Measurements from ENCODE around the gene IL17D.
"Not testable (repeated sequence)": the region's sequence is repeated elsewhere in the genome, so short reads cannot be mapped to it uniquely, and the experiment has no call there.

IL17D gene, protein sequence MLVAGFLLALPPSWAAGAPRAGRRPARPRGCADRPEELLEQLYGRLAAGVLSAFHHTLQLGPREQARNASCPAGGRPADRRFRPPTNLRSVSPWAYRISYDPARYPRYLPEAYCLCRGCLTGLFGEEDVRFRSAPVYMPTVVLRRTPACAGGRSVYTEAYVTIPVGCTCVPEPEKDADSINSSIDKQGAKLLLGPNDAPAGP

DNA sequence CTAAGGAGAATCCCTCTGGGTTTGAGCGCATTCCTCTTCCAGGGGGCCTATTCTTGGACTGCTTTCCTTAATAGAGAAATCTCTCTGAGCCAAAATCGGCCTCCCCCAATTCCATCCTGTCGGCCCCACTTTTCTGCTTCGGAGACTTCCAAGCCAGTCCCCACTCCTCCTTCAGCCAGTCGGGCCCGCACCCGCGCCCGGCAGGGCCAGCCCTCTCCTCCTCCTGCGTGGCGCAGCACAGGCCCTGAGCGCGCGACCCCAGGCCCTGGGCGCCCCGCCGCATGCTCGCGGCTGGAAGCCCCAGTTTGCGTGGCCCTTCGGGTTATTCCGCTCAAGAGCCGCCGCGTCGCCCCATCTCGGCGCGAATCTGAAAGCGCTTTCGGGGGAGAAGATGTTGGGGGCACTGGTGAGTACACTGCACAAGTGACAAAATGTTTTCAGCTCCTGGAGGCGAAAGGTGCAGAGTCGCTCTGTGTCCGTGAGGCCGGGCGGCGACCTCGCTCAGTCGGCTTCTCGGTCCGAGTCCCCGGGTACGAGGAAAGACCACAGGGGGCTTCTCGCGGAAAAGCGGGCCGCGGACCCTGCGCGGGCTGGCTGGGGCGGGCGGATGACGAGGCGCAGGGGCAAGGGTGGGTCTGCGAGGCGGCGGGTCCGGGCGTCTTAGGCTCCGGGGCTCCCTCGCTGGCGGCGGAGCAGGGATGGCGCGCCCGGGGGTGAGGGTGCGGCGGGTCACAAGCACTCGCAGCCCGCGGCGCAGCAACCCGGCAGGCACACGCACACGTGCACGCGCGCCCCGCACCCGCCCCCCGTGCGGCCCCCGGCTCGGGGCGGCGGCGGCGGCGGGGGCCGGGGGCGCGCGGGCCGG lies at the start of gene IL17D:
IL17D (plus strand) TSS at position 785 of the 865 bp plus-strand sequence. CDS start 303 bp downstream, outside the sequence.
- DNase-seq = no peak

DNA sequence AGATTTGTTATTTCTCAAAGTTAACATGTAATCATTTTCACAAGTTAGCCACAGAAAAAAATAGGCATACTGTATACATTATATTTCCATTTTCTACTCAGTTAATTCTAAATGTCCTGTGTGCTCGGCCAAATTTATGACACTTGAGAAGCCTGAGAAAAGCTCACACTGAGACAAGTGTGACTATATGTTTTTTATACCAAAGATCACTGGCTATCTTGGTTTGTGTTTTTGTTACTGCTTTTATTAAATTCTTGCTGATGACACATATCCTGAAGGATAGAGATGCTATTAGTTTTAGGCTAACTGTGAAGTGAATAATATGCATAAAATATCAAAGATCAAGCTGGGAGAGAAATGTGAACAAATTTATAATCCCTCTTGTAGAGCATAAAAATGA lies 49.3 kb upstream of the IL17D start:
- no peak for DNase-seq

DNA sequence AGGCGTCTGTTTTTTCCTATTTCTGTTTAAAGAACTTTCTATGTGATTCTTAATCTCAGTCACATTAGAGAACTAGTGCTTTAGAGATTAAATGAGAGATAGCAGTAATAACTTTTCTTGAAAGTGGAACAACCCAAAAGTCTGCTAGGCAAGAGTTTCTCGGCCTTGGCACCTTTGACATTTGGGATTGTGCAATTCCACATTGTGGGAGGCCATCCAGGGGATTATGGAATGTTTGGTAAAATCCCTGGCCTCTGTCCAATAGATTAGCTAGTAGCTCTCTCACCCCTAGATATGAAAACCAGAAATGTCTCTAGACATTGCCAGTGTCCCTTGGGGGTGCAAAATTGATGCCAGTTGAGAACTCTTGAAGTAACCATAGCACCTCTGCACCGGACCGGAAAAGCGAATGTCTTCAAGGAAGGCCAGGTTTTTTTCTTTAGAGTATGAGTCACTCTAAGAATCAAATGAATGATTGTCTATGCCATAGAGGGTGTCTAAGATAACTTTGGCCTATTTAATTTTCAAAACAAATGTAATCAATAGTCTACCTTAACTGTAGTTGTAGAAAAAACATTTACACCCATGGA lies 45.0 kb upstream of the IL17D start:
- no peak for DNase-seq

DNA sequence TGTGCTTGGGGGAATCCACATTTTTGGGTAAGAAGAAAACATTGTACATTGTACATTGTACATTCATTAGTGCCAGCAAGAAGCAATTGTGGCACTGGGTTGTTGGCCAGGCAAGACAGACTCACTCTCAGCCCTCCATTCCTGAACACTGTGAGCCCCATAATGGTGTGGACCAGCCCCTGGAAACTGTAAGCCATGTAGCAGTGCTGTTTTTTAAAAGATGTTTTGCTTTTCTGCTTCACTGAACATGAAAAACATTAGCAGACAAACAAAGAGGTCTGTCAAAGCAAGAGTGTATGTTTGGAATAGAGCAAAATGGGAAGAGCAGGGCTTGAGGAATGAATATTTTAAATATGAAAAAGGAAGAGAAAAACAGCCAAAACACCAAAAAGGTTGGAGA lies 39.1 kb upstream of the IL17D start:
- no peak for DNase-seq

DNA sequence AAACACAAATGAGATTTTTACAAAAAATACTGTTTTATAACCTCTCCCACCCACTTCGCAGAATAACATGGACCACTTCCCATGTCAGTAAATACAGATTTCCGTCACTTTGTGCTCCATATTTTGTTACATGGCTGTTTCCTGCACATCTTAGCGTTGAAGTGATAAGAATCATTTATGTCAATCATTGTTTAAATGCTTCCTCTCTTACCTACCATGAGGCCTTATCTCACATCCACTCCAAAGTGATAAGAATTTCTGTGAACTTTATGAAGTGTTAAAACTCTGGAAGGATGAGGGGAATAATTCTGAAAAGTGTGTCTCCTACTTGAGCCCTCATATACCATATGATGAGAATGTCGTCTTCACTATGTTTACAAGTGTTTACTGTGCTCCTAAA lies 36.6 kb upstream of the IL17D start:
- DNase-seq = no peak

DNA sequence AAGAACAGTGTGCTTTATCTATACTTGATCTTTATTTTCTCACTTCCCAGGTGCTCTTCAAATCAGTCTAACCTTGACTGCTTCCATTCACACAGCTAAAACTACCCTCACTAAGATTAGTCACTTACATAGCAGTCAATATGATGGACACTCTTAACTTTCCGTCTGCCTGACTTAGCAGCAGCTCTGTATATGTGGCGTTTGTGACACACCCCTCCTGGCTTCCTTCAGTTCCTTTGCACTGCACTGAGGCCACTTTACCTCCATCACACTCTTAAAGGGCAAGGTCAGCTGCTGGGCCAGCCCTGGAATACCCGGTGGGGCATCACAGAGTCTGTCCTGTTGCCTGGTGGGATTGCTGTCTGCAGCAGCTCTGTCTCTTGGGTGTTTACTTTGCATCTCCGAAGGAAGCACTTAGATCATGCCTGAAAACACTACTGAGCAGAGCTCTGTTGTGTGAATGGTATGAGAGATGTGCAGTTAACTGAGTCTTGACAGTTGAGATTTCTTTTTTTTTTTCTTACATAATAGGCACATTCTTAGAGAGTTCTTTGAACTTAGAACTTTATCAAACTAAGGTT lies 35.6 kb upstream of the IL17D start:
- no peak for DNase-seq

DNA sequence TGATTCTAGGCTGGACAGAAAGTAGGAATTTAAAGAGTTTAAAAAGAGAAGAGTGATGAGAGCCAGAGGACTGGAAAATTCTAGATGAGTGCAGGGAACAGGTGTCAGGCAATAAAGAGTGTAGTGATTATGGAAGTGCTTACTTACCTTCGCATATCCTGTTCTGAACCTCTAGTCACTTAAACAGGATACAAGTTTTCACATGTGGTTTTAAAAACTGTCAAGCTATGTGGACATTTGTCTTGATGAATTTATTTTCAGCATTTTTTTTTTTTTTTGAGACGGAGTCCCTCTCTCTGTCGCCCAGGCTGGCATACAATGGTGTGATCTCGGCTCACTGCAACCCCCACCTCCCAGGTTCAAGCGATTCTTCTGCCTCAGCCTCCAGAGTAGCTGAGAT lies 34.3 kb upstream of the IL17D start:
- no peak for DNase-seq

DNA sequence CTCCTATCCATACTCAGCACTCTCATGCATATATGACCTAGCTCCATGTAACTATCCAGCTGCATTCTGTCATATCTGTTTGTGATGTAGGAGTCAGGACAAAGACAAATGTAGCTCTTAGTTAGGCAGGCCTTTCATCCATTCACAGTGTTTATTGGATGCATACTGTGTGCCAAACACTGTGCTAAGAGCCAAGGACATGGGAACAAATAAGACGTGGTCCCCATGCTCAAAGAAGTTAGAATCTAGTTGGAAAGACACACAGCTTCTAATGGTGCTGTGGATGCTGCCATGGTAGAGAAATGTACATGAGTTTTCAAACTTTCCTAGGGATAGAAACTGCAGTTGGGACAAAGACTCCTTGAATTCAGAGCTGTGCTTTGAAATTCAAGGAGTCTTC lies 31.7 kb upstream of the IL17D start:
- DNase-seq = no peak

DNA sequence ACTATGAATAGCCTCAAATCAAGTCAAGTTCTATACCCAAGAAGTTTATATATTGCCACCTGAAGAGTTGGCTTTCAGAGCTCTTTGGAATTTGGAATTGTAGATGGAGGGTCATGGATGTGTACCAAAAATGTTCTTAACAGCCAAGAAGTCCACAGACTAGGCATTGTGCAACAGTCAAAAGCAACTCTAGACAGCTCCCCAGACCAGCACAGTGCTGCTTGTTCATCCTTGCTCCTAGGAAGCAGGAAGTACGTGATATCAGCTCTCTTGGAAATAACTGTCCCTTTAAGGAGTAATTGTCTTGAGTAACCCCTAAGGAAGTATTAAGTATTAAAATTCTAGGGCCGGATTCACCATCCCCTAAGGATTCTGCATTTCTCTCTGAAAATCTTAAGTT lies 30.7 kb upstream of the IL17D start:
- no peak for DNase-seq

DNA sequence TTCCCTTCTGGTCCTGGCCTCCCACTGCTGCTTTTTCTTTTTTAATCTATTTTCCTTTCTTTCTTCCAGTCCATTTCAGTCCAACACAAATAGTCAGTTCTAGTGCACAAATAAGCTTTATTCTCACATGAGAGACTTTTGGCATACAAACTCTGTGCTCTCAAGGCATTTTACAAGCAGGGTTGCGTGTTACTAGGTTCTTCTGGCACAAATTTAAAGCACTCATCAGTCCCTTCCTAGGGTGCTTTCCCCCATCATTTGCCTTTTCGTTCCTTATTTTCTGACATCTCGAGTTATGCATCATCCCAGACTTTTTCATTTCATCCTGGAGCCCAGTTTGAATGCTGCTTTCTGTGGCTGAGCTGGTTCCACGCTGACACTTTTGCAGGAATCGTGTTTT lies 29.8 kb upstream of the IL17D start:
- no peak for DNase-seq

DNA sequence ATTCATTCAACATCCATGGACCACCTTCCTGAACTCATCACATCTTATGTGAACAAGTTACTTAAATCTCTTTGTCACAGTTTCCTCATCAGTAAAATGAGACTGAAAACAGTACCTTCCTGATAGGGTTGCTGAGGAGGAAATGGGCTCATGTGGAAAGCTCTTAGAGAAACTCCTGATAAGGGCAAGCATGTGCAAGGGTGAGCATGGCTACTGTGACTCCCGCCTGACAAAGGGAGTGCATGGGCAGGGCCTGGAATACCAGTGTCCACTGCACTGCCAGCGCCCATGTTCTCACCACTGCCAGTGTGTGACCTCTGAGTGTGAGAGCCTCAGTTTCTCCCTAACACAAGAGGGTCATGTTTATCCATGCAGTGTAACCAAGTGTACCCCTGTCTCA lies 27.3 kb upstream of the IL17D start:
- no peak for DNase-seq

DNA sequence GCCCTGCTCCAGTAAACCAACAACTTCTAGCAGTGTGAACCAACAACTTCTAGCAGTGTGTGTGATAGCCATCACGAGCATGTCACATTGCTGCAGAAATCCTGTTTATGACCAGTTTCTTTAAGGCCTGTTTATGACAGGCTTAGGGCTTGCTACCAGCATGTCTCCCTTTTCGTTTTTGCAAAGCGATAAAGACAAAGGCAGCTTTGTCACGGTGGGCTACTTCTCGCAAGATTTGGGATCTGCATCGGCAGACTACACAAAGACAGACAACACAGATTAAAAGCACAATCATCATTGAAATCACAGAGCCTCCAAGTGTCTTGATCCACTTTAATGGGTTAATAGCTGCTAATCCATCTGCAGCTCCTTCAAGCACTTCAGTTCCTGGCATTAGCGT lies 24.9 kb upstream of the IL17D start:
- DNase-seq = not testable (repeated sequence)

DNA sequence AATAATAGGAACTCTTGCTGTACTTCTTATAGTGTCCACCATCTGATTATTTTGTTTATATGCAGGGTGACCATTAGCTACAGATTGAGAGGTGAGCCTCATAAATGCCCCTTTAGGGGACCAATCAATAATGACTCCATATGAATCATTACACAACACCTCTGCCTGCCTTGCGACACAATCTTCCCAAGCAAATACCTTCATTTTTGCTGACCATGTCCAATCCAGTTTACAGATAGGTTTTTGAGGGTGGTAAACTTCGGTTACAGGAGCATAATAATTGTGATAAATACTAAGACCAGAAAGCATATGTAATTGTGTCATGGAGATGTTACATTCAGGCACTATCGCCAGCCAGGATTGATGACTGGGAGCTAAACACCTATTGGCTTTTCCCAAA lies 23.6 kb upstream of the IL17D start:
- no peak for DNase-seq

DNA sequence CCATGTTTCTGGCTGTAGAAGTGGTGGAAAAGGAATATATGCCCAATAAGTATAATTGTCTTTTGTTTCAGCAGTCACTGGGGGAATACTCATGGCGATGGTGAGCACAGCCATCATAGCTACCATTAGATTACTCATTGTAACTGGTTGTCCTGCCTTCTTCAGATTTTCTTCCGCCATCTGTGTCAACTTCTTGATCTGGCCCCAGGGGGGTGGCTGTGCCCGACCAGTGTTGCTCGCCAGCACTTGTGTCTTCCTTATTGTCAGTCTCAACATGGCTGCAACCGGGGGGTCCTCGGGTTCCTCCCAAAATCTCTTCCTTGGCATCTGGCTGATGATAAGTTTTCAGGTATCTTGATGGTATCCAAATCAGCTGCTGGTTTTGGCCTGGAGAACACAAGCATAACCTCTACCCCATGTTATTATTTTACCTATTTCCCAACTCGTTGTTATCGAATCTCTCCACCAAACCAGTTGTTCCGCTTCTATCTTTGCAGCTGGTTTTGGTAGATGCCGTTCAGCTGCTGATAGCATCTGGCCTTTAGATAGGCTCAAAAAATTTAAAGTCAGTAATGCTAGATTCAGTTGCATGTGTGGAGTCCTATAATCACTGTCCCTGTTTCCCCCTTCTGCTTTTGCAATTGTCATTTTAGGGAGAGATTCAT lies 23.0 kb upstream of the IL17D start:
- no peak for DNase-seq

DNA sequence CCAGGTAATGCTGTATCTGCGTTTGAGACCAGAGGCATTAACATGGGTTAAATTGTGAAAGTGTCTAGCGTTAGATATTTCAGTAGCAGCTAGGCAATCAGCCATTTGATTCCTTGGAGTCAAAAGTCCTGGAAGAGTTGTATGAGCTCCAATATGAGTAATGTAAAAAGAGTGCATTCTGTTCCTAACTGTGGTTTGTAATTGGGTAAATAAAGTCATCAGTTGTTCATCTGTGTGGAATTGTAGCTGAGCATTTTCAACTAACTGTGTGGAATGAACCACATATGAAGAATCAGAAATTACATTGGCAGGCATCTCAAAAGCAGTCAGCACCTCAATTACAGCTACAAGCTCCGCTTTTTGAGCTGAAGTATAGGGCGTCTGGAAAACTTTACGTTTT lies 22.0 kb upstream of the IL17D start:
- DNase-seq = not testable (repeated sequence)

DNA sequence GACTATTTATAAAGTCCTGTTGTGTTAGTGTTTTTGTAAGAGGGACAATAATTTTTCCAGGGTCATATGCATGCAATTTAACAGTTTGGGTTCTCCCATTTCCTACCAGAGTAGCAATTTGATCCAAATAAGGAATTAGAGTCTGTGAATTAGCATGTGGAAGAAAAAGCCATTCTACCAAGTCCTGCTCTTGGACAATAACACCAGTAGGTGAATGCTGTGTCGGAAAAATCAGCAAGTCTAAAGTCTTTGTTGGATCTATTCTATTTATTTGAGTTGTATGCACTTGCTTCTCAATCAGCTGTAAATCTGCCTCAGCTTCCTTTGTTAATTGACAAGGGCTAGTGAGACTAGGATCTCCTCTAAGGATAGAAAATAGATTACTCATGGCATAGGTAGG lies 21.4 kb upstream of the IL17D start:
- DNase-seq = no peak

DNA sequence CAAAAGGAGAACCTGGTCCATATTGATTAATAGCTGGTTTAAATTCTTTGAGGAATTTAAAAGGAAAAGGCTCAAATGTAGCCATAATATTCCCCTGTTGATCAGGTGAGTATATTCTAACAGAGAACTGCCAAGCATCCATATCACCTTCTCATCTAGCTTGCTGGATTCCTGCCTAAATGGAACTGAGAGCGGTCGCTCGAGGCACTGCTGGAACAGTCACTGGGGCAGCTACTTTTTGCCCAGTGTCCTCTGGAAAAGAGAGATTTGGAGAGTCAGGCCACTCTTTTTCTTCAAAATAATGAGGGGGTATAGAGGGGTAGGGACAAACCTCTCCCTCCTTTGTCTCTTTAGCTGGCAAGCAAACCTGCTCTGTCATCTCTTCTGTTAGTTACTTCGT lies 19.5 kb upstream of the IL17D start:
- no peak for DNase-seq

DNA sequence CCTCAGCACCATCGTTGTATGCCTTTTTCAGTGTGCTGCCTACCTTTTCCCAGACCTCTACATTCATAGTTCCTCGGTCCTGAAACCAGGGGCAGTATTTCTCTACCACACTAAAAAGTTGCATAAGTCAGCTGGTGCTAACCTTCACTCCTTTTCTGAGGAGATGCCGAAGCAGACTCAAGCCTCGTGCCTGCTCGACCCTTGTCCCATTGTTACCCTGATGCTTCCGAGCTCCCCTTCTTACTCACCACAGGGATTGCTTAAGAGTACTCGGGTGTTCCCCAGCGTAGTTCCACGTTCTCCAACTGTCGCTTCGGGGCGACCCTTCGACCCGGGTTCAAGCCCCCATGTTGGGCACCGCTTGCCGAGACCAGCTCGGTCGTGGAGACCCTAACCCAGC lies 19.0 kb upstream of the IL17D start:
- DNase-seq = no peak

DNA sequence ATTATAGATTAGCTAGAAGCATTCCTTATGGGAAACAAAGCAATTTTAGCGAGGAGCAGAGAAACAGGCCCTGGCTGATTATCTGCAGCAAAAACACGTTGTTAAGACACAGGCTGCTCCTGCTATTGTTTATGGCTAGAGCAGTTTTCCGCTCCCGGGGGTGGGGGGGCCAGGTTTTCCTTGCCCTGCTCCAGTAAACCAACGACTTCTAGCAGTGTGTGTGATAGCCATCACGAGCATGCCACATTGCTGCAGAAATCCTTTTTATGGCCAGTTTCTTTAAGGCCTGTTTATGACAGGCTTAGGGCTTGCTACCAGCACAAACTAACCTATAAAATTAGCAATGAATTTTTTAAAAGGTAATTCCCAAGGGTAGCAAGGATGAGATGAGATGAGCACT lies 18.4 kb upstream of the IL17D start:
- no peak for DNase-seq

DNA sequence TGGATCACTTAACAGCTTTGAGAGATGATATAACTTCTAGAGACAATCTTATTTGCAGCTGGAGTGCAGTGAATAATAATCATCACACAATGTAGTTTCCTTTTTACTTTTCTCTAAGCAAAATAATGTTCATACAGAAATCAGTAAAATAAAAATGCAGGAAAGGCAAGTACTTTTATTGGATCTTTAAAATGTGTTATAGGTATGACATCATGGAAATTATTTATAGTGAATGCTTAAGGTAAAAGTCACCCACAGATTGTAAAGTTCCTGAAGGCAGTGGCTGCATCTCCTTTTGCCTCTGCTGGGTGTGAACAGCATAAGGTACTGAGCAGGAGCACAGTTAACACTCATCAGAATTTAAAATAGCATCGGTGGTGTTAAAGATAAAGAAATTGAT lies 17.3 kb upstream of the IL17D start:
- DNase-seq = no peak

DNA sequence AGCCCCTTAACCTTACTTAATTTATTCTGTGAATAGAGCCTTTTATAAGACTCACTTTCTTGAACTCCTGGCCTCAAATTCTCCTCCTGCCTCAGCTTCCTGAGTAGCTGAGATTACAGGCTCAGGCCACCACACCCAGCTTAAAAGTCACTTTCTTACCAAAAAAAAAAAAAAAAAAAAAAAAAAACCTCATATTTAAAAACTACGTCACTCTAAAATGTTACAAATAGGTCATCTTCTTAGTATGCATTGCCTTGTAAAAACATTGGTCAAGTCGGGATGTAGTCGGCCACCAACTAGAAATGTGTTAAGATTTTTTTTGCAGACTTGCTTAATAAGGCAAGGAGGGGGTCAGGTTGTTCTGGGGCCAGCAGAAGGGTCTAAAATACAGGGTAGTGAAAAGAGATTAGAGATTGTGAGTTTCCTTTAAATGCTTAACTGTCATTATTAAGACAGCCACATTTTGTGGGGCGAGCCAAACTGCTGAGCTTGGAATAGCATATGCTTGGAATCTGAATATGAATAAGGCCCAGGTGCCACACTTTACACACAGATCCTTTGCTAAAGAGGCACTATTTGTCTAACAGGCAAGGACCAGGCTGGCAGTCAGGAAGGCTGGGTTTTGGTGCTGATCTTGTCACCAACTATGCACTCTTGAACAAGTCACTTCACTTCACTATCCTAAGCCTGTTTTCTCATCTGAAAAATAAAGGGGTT lies 16.5 kb upstream of the IL17D start:
- DNase-seq = no peak

DNA sequence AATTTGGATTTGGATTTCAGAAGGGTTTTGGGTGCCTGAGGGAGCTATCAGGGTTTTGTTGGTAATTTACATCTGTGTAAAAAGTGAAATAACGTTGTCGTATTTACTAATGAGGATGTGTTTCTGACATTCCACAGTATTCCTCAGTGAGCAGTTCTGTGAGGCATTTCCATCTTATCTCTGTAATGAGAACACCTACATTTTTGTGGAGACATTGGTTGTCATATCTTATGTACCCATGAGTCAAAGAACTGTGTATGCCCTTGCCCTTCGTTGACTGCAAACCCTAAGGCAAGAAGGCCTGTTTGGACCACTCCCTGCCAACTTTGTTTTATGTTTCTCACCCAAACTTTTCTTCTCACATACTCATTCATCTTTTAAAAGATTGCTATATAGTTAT lies 14.2 kb upstream of the IL17D start:
- DNase-seq = no peak

DNA sequence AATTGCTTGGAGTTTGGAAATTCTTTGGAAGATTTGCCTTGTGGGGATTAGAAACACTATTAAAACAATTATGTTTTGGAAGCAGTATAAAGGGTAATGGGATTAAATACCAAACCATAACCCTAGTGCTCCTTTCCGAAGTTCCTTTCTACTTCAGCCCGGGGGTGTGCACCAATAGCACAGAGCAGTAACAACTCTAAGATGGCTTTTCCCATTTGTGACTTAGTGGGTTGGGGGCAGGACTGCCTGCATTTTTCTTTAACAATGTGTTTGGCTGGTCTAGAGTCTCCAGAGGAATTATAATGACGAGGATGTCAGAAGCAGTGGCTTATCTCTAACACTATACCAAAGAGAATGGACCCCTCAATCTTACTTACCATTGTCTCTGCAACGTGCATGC lies 11.9 kb upstream of the IL17D start:
- DNase-seq = no peak

All from left hindlimb (tissue), 1 donor.